Measurements from ENCODE around the gene PLAC8L1.

The PLAC8L1 gene

GRCh38 chr5:146073239-146073900 is 32.0 kb downstream of the PLAC8L1 start:
- TF ChIP-seq CTCF (IDR thresholded peaks at IDR 0.05; ENCODE audit: control insufficient read depth, insufficient read depth, low read depth, low read length, missing control alignments) = no peak

GRCh38 chr5:146072595-146072994 is 32.8 kb downstream of the PLAC8L1 start:
- no peak for TF ChIP-seq CTCF (IDR thresholded peaks at IDR 0.05; ENCODE audit: control insufficient read depth, insufficient read depth, low read depth, low read length, missing control alignments)
- no peak overlapping the region for H3K4me3 ChIP-seq (ENCODE audit: control insufficient read depth, low read depth, low read length)
- DNase-seq (ENCODE audit: low read depth) = no peak

More at GRCh38 chr5:146073239-146073900, 32.0 kb downstream of the PLAC8L1 start:
- DNase-seq (ENCODE audit: low read depth) = no peak
- no peak overlapping the region for H3K4me3 ChIP-seq (ENCODE audit: control insufficient read depth, low read depth, low read length)

GRCh38 chr5:146071171-146071570 is 34.2 kb downstream of the PLAC8L1 start:
- no peak for TF ChIP-seq CTCF (IDR thresholded peaks at IDR 0.05; ENCODE audit: control insufficient read depth, insufficient read depth, low read depth, low read length, missing control alignments)
- H3K4me3 ChIP-seq (ENCODE audit: control insufficient read depth, low read depth, low read length) = no peak overlapping the region
- DNase-seq (ENCODE audit: low read depth) = no peak

GRCh38 chr5:146070746-146071145 is 34.6 kb downstream of the PLAC8L1 start:
- DNase-seq (ENCODE audit: low read depth) = no peak
- no peak for TF ChIP-seq CTCF (IDR thresholded peaks at IDR 0.05; ENCODE audit: control insufficient read depth, insufficient read depth, low read depth, low read length, missing control alignments)
- H3K4me3 ChIP-seq (ENCODE audit: control insufficient read depth, low read depth, low read length) = no peak overlapping the region

GRCh38 chr5:146069780-146070099 is 35.6 kb downstream of the PLAC8L1 start:
- H3K4me3 ChIP-seq (ENCODE audit: control insufficient read depth, low read depth, low read length) = no peak overlapping the region
- no peak for TF ChIP-seq CTCF (IDR thresholded peaks at IDR 0.05; ENCODE audit: control insufficient read depth, insufficient read depth, low read depth, low read length, missing control alignments)
- no peak for DNase-seq (ENCODE audit: low read depth)

- no peak overlapping the region for H3K4me3 ChIP-seq (ENCODE audit: control insufficient read depth, low read depth, low read length)
- no peak for DNase-seq (ENCODE audit: low read depth)
- no peak for TF ChIP-seq CTCF (IDR thresholded peaks at IDR 0.05; ENCODE audit: control insufficient read depth, insufficient read depth, low read depth, low read length, missing control alignments)
Observed at GRCh38 chr5:146068977-146069779, 36.2 kb downstream of the PLAC8L1 start.

All from AG09309 (cell line).